HG03439 (cell line): Measurements from ENCODE around the gene SESTD1.
"Not testable (repeated sequence)": the region's sequence is repeated elsewhere in the genome, so short reads cannot be mapped to it uniquely, and the experiment has no call there.

Source experiments
- ATAC-seq: cut with Tn5 transposase; IDR thresholded peaks from one replicate; pipeline ENCODE4 v1.9.1; 2021; ENCODE audit warnings: mild to moderate bottlenecking, moderate library complexity; ENCODE audit not compliant: unreplicated experiment

SESTD1 gene

GRCh38 chr2:179239838-179240237 is 24.8 kb downstream of the SESTD1 start:
- ATAC-seq, result no peak

- no peak for ATAC-seq
Observed at GRCh38 chr2:179239195-179239594, 25.4 kb downstream of the SESTD1 start.

GRCh38 chr2:179238027-179238426 is 26.6 kb downstream of the SESTD1 start:
- no peak for ATAC-seq

- ATAC-seq, result no peak
Observed at GRCh38 chr2:179237209-179237946, 27.3 kb downstream of the SESTD1 start.

GRCh38 chr2:179235463-179236108 is 29.0 kb downstream of the SESTD1 start:
- ATAC-seq, result no peak

GRCh38 chr2:179234658-179235240 is 29.9 kb downstream of the SESTD1 start:
- ATAC-seq, result no peak

- no peak for ATAC-seq
Observed at GRCh38 chr2:179233626-179234430, 30.8 kb downstream of the SESTD1 start.

- ATAC-seq, result no peak
Observed at GRCh38 chr2:179233083-179233490, 31.5 kb downstream of the SESTD1 start.

GRCh38 chr2:179226961-179227259 is 37.7 kb downstream of the SESTD1 start:
- no peak for ATAC-seq

GRCh38 chr2:179226203-179226960 is 38.2 kb downstream of the SESTD1 start:
- ATAC-seq, result no peak

- no peak for ATAC-seq
Observed at GRCh38 chr2:179224361-179224760, 40.3 kb downstream of the SESTD1 start.

- ATAC-seq, result no peak
Observed at GRCh38 chr2:179222076-179222475, 42.6 kb downstream of the SESTD1 start.

- peak; percentile 76 for ATAC-seq
Observed at GRCh38 chr2:179218848-179219594, 45.6 kb downstream of the SESTD1 start.

- ATAC-seq, result not testable (repeated sequence)
Observed at GRCh38 chr2:179214671-179215070, 50.0 kb downstream of the SESTD1 start.

- no peak for ATAC-seq
Observed at GRCh38 chr2:179211355-179211754, 53.3 kb downstream of the SESTD1 start.

GRCh38 chr2:179208277-179208676 is 56.4 kb downstream of the SESTD1 start:
- ATAC-seq, result not testable (repeated sequence)

GRCh38 chr2:179207047-179207446 is 57.6 kb downstream of the SESTD1 start:
- ATAC-seq, result no peak

GRCh38 chr2:179201869-179202268 is 62.8 kb downstream of the SESTD1 start:
- ATAC-seq, result no peak

GRCh38 chr2:179195926-179196590 is 68.6 kb downstream of the SESTD1 start:
- ATAC-seq, result not testable (repeated sequence)
